Activated T-cell treated with anti-CD3 and anti-CD28 coated beads, Interleukin-2, amount 50 U/mL, for 4 hours (primary cell): ENCODE data around the gene BHMT2. TPM values are rescaled to one million over a fixed set of nuclear protein-coding genes. Genes with fewer than 3 reads are reported as not detected.

Experiments
- ATAC-seq, 2 donors: fragments of 200-7000 bp; cut with Tn5 transposase; one replicate each; pipeline ENCODE4 v1.10.0; 2021
- DNase-seq: peaks from one replicate; pipeline ENCODE4 v3.0.0-alpha.2; 2020
- H3K27me3 Mint-ChIP-seq: one replicate; pipeline ENCODE4 v1.8.0; 2021; ENCODE audit warnings: low read depth, mixed read lengths
- H3K36me3 Mint-ChIP-seq: one replicate; pipeline ENCODE4 v1.8.0; 2022; ENCODE audit warnings: mixed read lengths; ENCODE audit not compliant: insufficient read depth
- H3K4me1 Mint-ChIP-seq: one replicate; pipeline ENCODE4 v1.8.0; 2021; ENCODE audit warnings: low read depth, mixed read lengths
- H3K4me3 Mint-ChIP-seq: one replicate; pipeline ENCODE4 v1.8.0; 2021; ENCODE audit warnings: mild to moderate bottlenecking, moderate library complexity, mixed read lengths
- H3K9me3 Mint-ChIP-seq: one replicate; pipeline ENCODE4 v1.8.0; 2021; ENCODE audit warnings: mixed read lengths
- total RNA-seq, 3 donors: library from RNA; stranded (reverse); gene quantifications; one replicate each; pipeline ENCODE4 v1.2.1, GENCODE V29; 2021

BHMT2 gene
- total RNA-seq, 3 donors from 2014 or later: not detected

DNA sequence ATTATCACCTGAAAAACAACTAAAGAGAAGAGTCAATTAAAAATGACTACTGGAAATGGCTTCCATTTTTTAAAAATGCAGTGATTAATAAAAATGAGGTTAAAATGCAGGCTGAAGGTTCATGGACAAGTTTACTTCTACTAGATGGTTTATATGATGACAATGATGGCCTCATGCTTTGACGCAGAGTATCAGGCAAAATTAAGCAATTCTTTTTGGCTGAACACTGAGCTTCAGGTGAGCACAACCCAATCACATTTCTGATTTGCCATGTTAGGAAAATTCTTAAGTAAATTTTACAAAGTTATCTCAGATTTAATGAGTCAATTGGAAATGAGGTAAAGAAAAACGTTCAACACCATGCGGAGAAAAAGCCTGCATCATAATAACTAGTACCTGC is 22.4 kb upstream of the BHMT2 start:
- DNase-seq (no peak), ATAC-seq (no peak)
- H3K27me3 Mint-ChIP-seq: peaks cover 15% of the 10 kb centered on the region
- peaks cover 2% of the 10 kb centered on the region for H3K36me3 Mint-ChIP-seq
- peaks cover 2% of the 10 kb centered on the region for H3K9me3 Mint-ChIP-seq
- H3K4me3 Mint-ChIP-seq: no peak overlapping the region
- H3K4me1 Mint-ChIP-seq: no peaks in the 10 kb centered on the region

DNA sequence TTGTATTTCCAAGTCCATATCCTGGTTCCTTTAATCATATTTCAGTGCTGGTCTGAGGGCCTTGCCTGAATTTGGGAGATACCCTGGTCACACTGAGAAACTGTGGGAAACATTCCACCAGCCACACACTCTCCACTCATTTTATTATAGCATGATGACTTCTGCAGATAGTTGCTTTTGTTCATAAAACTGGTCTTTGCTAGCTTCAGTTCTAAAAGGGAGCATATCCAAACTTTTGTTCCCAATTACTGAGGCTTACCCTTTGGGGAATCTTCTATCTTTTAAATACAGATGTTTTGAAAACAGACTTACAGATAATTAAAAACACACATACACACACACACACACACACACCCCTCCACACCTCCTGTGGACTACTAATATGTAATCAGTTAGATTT is 21.1 kb upstream of the BHMT2 start:
- peaks cover 2% of the 10 kb centered on the region for H3K36me3 Mint-ChIP-seq
- H3K9me3 Mint-ChIP-seq: peaks cover 6% of the 10 kb centered on the region
- no peak overlapping the region for H3K4me3 Mint-ChIP-seq
- ATAC-seq: no peak
- DNase-seq: no peak
- peaks cover 15% of the 10 kb centered on the region for H3K27me3 Mint-ChIP-seq
- H3K4me1 Mint-ChIP-seq: no peaks in the 10 kb centered on the region

DNA sequence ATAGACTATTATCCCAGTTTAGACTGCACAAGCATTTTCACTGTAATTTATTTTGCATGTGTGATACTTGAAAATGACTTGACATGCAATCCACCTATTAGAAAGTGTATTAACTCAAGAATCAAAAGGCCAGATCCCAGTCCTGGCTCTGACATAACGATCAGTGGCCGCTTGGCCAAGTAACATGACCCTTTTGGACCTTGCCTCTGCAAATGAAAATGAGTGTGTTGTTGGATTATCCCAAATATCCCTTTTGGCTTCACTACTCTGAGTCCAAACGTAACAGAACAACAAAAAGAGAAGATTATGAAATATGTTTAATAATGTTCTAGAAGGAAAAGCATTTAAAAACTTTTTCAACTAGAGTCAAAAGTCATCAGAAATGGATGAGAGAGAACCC is 19.1 kb upstream of the BHMT2 start:
- ATAC-seq: no peak
- Mint-ChIP-seq H3K27me3 (peaks cover 18% of the 10 kb centered on the region), H3K4me3 (no peak overlapping the region), H3K36me3 (peaks cover 2% of the 10 kb centered on the region), H3K4me1 (no peaks in the 10 kb centered on the region), H3K9me3 (peaks cover 6% of the 10 kb centered on the region)
- no peak for DNase-seq

DNA sequence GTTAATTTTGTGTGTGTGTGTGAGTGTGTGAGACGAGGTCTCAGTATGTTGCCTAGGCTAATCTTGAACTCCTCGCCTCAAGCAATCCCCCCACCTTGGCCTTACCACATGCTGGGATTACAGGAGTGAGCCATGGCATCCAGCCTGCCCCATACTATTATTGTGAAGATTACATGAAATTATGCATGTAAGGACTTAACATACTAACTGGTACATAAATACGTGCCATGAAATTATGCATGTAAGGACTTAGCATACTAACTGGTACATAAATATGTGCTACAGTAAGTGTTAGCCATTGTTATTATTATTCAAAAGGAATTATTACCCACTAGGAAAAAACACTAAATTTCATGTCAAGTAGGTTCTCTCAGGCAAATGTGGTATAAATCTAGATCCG is 16.2 kb upstream of the BHMT2 start:
- ATAC-seq: no peak
- no peak for DNase-seq
- peaks cover 12% of the 10 kb centered on the region for H3K27me3 Mint-ChIP-seq
- H3K9me3 Mint-ChIP-seq: peaks cover 6% of the 10 kb centered on the region
- H3K4me1 Mint-ChIP-seq: no peaks in the 10 kb centered on the region
- H3K4me3 Mint-ChIP-seq: no peak overlapping the region
- H3K36me3 Mint-ChIP-seq: peaks cover 2% of the 10 kb centered on the region

DNA sequence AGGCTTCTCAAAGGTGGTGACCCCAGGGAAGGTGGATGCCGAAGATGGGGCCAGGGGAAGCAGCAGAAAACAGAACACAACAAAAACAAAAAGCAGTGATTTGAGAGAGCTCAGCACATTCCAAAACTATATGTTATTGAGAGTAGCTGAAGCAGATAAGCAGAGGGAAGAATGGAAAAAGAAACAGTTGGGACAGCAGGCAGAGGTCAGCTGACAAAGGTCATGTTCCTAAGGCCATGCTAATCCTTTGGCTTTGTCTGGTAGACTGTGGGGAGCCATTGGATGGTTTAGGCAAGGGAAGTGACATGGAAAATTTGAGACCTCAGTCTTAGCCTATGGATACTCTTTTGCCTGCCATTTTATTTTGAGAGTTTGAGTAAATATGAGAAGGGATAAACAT is 14.6 kb upstream of the BHMT2 start:
- DNase-seq (no peak), ATAC-seq (no peak)
- H3K27me3 Mint-ChIP-seq: peaks cover 6% of the 10 kb centered on the region
- no peak overlapping the region for H3K4me3 Mint-ChIP-seq
- peaks cover 2% of the 10 kb centered on the region for H3K36me3 Mint-ChIP-seq
- no peaks in the 10 kb centered on the region for H3K4me1 Mint-ChIP-seq
- H3K9me3 Mint-ChIP-seq: peaks cover 6% of the 10 kb centered on the region

DNA sequence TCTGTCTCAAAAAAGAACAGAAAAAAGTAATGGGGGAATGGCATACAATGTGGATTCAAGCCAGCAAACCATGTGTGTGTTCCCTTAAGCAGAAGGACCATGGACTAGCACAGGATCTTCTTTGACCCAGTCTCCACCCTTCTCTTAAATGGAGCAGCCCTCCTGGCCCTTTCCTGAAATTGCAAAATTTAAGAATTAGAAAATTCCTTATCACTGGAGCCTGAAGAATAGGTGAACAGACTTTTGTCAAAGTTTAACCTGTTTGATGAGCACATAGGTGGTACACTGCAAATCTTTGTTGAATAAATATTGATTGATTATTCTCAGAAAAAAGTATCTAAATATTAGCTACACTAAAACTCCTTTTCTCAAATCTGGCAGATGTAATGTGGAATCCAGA is 12.7 kb upstream of the BHMT2 start:
- Mint-ChIP-seq H3K4me3 (no peak overlapping the region), H3K27me3 (peaks cover 10% of the 10 kb centered on the region)
- no peak for DNase-seq

DNA sequence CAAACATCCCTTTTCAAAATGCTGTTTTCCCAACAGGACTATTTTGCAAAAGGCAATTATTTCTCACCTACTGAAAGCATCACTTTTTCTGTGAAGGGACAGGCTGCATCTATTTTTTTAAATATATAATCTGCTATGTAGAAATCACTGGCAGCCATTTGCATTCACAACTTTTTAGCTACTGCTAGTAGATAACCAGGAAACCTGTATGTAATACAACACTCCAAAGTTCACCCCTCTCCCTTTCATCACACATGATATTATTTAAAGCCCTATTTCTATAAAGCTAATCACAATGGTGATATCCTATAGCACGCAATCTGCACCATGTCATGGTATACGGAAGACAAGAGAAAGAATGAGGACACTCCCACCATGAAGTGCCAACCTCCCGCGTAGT is 9.9 kb upstream of the BHMT2 start:
- H3K27me3 Mint-ChIP-seq: peaks cover 10% of the 10 kb centered on the region
- H3K4me3 Mint-ChIP-seq: no peak overlapping the region
- DNase-seq (no peak), ATAC-seq (no peak)
- H3K36me3 Mint-ChIP-seq: no peaks in the 10 kb centered on the region
- no peaks in the 10 kb centered on the region for H3K9me3 Mint-ChIP-seq
- no peaks in the 10 kb centered on the region for H3K4me1 Mint-ChIP-seq

More for the DNA sequence above, 12.7 kb upstream of the BHMT2 start:
- Mint-ChIP-seq H3K4me1 (no peaks in the 10 kb centered on the region), H3K9me3 (peaks cover 6% of the 10 kb centered on the region), H3K36me3 (no peaks in the 10 kb centered on the region)
- ATAC-seq: no peak

DNA sequence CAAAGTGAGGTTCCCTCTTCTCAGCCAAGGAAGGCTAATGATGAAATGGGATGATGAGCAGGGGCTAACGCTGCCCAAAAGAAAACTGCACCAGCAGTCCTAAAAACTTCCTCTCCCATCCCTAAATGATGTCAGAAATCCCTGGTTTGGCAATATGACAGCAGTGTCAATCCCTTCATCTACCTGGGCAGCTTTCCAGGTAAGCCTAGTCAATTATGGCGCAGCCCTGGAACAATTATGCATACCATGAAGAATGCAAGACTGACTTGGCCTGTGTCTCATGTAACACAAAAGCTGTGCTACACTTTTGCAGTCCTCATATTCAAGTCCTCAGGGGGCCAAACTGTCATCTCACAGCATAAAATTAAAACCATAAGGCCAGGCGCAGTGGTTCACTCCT is 7.1 kb upstream of the BHMT2 start:
- Mint-ChIP-seq H3K4me3 (no peak overlapping the region), H3K4me1 (no peaks in the 10 kb centered on the region), H3K27me3 (peaks cover 12% of the 10 kb centered on the region), H3K36me3 (no peaks in the 10 kb centered on the region), H3K9me3 (no peaks in the 10 kb centered on the region)
- DNase-seq (no peak), ATAC-seq (no peak)

DNA sequence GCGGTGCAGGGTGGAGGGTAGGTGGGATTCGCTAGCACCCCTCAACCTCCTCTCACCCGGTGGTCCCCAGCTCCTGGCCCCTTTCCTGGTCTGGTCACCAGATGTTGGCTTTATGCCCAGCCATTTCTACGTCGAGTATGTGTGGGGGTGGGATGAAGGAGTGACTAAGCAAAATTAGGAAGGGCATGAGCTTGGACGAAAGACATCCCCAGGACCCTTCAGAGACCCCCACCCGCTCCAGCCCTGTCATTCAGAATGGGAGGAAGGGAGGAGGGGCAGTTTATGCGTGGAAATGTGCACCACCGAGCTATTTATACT is 742 bp downstream of the BHMT2 start:
- no peaks in the 10 kb centered on the region for H3K4me1 Mint-ChIP-seq
- no peak overlapping the region for H3K4me3 Mint-ChIP-seq
- H3K27me3 Mint-ChIP-seq: peaks cover 38% of the 10 kb centered on the region
- ATAC-seq: no peak
- H3K36me3 Mint-ChIP-seq: no peaks in the 10 kb centered on the region
- DNase-seq: no peak
- H3K9me3 Mint-ChIP-seq: no peaks in the 10 kb centered on the region

DNA sequence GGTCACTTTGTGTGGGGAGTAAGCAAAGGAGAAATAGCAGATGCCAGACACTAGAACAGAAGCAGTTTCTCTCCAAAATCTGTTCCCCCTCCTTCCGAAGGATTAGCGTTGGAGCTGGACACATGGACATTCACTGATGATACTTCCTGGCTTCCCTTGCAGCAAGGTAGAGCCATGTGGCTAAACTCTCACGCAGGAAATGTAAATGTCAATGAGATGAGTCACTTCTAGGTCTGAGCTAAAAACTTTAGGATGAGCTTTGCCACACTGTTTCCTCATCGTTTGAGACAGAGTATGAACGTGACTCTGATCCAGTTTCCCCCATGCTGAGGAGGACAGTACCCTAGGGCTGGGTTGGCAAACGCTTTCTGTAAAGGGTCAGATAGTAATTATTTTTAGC is 5.1 kb downstream of the BHMT2 start:
- DNase-seq: no peak
- Mint-ChIP-seq H3K36me3 (no peaks in the 10 kb centered on the region), H3K9me3 (no peaks in the 10 kb centered on the region), H3K4me3 (no peak overlapping the region), H3K27me3 (peaks cover 22% of the 10 kb centered on the region), H3K4me1 (no peaks in the 10 kb centered on the region)
- ATAC-seq: no peak

DNA sequence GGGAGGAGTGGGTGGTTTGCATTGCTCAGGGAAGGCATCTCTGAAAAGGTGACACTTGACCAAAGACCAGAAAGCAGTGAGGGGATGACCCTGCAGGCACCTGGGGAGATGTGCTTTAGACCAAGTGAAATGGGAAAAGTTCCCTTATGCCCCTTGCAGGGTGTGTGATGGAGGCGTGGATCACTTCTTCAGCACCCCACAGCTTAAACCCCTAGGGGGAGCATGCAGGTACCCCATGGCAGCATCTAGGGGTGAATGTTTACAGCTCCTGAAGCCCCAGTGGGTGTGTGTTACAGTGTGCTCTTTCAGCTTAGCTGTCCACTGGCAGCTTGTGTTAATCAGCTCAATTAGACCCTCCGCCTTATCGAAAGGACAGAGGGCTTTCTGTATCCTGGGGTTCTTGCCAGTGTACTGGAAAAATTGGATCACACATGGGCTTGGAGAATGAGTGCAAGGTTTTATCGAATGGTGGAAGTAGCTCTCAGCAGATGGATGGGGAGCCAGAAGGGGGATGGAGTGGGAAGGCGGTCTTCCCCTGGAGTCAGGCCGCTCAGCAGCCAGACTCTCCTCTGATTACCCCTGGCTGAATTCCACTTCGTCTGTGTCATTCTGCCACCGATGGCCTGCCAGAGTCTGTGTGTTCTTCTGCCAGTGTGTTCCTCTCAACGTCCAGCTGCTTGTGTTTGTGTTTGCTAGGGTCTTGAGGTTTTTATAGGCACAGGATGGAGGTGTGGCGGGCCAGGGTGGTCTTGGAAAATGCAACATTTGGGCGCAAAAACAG is 6.3 kb downstream of the BHMT2 start:
- H3K9me3 Mint-ChIP-seq: no peaks in the 10 kb centered on the region
- H3K27me3 Mint-ChIP-seq: peaks cover 13% of the 10 kb centered on the region
- no peak overlapping the region for H3K4me3 Mint-ChIP-seq
- no peaks in the 10 kb centered on the region for H3K4me1 Mint-ChIP-seq
- ATAC-seq (no peak), DNase-seq (no peak)
- H3K36me3 Mint-ChIP-seq: no peaks in the 10 kb centered on the region

DNA sequence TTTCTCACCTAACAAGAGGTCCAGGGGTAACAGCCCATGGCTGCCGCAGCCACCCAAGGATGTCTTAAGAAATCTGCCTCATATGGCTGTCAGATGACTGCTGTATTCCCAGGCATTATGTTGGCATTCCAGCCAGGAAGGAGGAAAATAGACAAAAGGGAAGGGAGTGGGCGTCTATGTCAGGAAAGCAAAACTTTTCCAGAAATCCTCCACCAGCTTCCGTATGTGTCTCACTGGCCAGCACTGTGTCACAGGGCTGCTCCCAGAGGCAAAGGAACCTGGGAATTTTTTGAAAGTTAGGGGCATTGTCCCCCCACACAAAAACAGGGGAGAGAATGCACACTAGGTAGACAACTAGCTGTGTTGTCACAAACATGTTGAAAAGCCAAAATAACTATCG is 7.3 kb downstream of the BHMT2 start:
- no peaks in the 10 kb centered on the region for H3K9me3 Mint-ChIP-seq
- no peaks in the 10 kb centered on the region for H3K4me1 Mint-ChIP-seq
- no peak overlapping the region for H3K4me3 Mint-ChIP-seq
- H3K27me3 Mint-ChIP-seq: peaks cover 6% of the 10 kb centered on the region
- no peak for ATAC-seq
- no peak for DNase-seq
- no peaks in the 10 kb centered on the region for H3K36me3 Mint-ChIP-seq

DNA sequence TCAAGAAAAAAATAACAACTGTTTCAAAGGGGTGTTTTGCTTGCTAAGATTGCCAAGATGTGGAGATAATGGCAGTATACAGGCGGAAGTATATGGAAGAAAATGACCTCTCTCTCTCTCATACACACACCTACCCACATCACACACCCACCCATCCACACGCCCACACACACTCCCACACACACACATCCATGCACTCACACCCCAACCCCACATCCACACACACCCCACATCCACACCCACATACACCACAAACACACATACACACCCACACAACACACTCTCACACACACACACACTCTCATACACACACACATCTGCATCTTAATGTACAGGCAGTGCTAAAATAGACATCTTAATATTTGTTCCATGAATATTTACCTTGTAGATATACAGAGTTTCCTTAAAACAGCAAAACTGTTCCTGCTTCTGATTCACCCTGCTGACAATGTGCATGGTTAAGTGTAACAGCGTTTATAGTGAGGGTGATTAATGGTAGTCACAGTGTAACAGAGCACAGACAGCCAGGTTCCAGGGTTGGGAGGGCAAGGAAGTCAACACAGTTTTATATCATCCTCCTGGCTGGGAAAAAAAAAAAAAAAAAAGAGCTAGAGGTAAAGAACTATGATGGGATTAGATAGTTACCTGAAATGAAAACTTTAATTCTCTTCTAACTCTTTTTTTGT is 8.3 kb downstream of the BHMT2 start:
- H3K27me3 Mint-ChIP-seq: peaks cover 3% of the 10 kb centered on the region
- H3K4me1 Mint-ChIP-seq: no peaks in the 10 kb centered on the region
- DNase-seq (no peak), ATAC-seq (no peak)
- H3K4me3 Mint-ChIP-seq: no peak overlapping the region
- H3K36me3 Mint-ChIP-seq: no peaks in the 10 kb centered on the region
- H3K9me3 Mint-ChIP-seq: no peaks in the 10 kb centered on the region

DNA sequence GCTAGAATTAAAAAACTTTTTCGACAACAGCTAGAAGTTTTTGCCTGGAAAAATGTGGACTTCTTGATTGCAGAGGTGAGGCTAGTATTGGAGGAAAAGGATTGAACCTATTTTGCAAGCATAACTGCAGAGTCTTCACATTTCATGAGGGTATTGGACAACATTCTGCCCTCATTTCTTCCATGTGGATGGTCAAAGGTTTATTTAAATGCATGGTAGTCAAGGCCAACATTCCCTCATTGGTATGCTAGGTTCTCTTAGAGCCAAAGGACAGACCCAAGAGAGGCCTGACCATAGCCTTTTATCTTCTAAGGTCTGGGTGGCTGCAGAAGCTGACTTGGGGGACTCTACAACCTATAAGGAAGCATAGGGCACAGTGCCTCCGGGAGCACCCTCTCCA is 11.2 kb downstream of the BHMT2 start:
- Mint-ChIP-seq H3K27me3 (peaks cover 3% of the 10 kb centered on the region), H3K4me3 (no peak overlapping the region), H3K9me3 (no peaks in the 10 kb centered on the region), H3K36me3 (no peaks in the 10 kb centered on the region), H3K4me1 (no peaks in the 10 kb centered on the region)
- DNase-seq (no peak), ATAC-seq (no peak)

DNA sequence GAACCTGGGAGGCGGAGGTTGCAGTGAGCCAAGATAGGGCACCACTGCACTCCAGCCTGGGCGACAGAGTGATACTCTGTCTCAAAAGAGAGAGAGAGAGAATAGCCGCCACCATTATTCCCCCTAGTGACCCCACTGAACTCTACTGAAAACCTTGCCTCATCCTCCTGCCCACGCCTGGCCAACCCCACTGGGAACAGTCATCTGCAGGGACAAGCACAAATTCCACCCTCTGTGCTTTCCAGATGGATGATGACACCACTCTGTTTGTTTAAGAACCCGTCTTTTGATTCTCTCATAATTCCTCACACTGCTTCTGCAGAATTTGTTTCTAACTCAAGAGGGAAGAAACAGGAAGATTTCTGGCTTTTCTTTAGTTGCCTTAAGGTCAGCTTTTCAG is 12.2 kb downstream of the BHMT2 start:
- H3K4me3 Mint-ChIP-seq: no peak overlapping the region
- no peak for ATAC-seq
- H3K9me3 Mint-ChIP-seq: no peaks in the 10 kb centered on the region
- peaks cover under 1% of the 10 kb centered on the region for H3K27me3 Mint-ChIP-seq
- no peak for DNase-seq
- no peaks in the 10 kb centered on the region for H3K4me1 Mint-ChIP-seq
- no peaks in the 10 kb centered on the region for H3K36me3 Mint-ChIP-seq
